ENCODE data around the gene PNMA8A. TPM values are rescaled to one million over a fixed set of nuclear protein-coding genes. Genes with fewer than 3 reads are reported as not detected.
"Not testable (repeated sequence)": the region's sequence is repeated elsewhere in the genome, so short reads cannot be mapped to it uniquely, and the experiment has no call there.

Gene PNMA8A
- polyA plus RNA-seq, 3 donors, result 52.7 to 72.2 (median 57.2) TPM

DNA sequence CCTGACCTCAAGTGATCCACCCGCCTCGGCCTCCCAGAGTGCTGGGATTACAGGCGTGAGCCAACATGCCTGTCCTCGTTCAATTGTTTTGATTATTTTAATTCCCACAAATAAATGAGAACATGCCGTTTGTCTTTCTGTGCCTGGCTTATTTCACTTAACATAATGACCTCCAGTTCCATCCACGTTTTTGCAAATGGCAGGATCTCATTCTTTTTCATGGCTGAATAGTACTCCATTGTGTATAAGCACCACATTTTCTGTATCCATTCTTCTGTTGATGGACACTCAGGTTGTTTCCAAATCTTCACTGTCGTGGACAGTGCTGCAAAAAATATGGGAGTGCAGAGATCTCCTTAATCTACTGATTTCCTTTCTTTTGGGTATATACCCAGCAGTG, 37.9 kb downstream of the PNMA8A start:
- not testable (repeated sequence) for DNase-seq (ENCODE audit: low read depth in 3 of 3, low spot score in 2 of 3)

DNA sequence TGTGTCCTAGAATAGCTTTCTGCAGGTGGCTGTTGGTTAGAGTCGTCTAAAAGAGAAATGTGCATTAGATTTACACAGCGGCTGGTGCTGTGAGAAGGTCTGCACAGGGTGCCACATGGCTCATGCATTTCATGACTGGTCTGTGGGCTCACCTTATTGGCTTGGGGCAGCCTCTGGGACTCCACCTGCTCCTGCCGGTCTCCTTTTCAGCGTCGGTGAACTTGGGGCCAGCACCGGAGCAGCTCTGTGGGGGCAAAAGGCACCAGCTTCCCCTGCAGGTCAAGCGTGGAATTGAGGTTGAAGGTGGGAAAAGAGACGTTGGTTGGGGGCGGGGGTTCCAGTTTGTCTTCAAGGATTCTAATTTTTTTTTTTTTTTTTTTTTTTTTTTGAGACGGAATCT, 39.5 kb downstream of the PNMA8A start:
- DNase-seq (ENCODE audit: low read depth in 3 of 3, low spot score in 2 of 3), result no peak

DNA sequence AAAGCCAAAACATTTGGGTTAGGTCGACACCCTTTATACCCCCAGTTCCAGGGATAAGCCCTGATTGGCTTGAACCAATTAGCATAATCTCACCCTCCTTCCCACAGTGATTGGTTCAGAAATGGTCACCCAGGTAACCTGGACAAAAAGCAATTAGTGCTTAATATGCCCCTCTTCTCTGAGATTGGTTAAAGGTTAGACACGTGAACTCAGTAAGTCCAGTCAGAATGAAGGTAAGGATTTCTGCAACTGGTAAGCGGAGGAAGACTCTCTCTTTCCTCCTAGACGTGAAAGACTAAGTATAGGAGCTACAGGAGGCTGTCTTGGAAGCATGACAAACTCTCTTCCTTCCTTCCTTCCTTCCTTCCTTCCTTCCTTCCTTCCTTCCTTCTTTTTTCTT, 41.4 kb downstream of the PNMA8A start:
- DNase-seq (ENCODE audit: low read depth in 3 of 3, low spot score in 2 of 3), result no peak

DNA sequence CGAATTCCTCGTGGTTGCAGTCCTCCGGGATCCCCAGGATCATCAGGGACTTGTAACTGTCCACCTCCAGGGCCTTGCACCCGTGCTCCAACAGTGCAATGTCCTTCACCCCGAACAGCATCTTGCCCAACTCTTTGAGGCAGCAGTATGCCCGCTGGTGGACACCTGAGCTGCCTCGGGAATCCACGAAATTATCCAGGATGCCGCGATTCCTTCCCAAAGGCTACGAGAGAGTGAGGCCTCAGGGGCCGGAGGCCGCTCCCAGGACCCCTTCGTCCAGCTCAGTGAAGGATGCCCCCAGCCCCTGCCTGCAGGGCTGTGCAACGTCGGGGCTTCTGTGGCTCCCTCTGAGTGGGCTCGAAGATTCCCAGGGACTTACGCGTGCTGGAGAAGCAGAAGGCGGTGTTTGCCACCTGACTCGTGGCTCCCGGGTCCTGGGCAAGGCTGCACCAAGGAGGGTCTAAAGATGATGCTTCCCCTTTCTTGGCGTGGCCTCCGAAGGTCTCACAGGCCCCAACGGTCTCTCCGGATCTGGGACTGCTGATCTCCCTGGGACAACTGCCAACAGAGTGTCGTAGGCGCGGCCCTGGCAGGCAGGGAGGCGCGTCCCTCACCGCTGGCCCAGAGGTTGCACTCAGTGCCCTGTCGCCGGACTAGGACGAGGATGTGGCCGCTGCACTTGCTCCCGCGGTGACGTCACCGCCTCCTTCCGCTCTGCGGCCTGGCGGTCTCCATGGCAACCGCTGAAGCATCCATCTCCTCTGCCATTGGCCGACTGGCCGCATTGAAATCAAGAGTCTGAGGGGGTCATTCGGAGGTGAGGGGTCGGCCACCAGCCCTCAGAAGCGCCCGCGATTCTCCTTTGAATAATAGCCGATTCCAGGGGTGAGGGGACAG, 42.9 kb downstream of the PNMA8A start, which contains the start of gene PNMA8C:
Gene PNMA8C (minus strand): TSS at position 698 of the 897 bp plus-strand sequence. CDS start 577 bp downstream, at position 121.
- peak in 1 of 3 donors; percentile 43 for DNase-seq (ENCODE audit: low read depth in 3 of 3, low spot score in 2 of 3)

DNA sequence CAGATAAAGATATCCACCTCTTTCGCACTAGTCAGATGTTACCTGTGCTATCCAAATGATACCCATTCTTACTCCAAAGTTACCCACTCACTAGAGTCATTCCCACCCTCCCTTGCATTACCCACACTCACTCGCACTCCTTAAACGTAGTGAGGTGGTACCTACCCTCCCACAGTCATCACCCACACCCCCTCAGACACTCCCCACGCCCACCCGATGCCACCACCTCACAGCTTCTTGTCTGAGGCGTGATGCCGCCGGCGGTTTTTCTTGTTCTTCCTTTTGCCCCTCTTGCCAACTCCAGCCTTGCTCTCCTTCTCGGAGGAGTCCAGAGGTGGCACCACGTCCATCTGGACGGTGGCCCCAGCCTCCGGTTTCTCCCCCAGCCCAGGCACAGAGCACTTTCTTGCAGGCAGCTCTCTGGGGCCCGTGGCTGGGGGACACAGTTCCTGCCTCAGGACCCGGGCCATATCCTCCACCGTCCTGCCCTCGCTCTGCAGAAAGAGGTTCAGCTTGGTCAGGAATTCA, 43.8 kb downstream of the PNMA8A start:
- DNase-seq (ENCODE audit: low read depth in 3 of 3, low spot score in 2 of 3), result no peak

DNA sequence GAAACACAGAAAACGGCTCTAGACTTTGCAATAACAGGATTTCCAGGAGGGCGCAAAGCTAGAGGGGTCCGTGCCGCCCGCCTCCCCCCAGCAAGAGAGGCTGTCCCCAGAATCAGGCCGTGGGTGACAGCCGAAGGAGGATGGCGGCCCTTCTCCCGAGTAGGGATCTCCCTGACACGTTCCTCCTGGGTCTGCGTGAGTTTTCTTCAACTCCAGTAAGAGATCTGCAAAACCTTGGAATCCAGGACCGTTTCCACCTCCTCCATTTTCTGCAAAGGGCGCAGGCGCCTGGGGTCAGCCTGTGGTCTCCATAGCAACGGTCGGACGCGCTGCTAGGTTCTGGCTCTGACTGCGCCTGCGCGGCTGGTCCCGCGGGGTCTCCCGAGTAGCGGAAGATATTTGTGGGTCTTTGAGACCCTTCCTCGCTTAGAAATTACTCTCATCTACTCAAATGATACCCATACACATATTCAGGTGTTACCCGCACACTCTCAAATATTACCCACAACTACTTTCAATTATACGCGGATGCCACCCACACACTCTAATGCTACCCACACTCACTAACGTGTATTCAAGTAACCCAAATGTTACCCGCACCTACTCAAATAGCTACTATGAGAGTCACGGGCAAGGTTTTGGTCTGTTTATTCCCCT, 44.7 kb downstream of the PNMA8A start:
- no peak for DNase-seq (ENCODE audit: low read depth in 3 of 3, low spot score in 2 of 3)

DNA sequence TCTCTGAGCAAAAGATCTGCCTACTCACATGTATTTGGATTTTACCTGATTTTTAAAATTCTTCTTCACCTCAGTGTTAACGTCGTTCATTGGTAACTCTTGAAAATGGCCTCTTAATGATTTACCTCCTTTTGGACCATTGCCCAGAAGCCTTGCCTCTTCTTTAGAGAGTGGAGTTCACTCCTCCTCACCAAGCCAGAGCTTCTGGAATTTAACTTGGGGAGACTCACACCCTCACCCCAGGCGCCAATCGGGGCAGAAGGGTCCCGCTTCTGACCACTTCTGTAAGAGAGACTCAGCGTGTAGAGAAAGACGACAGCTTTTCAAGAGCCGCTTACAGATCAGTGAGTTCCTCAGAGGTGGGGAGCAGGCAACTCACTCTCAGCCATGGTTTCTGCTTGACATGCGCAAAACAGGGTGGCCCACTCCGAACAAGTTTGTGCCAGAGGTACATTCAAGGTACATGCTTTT, 45.3 kb downstream of the PNMA8A start:
- DNase-seq (ENCODE audit: low read depth in 3 of 3, low spot score in 2 of 3), result no peak

DNA sequence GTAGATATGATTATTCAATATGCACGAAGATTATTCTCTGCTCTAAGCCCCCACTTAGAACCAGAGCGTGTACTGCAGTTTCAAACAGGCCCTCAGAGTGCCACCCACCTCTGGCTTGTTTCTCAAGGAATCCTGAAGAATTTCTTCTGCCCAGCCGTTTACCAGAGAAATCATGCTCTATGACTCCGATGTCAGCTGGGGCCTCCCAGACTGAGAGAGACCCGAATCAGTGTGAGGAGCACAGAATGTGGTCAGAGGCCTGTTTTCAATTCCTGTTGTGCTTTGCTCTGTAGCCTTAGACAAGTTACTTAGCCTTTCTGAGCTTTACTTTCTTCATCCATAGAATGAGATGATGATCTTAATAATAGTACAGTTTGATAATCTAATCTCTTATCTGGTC, 48.2 kb downstream of the PNMA8A start:
- no peak for DNase-seq (ENCODE audit: low read depth in 3 of 3, low spot score in 2 of 3)

DNA sequence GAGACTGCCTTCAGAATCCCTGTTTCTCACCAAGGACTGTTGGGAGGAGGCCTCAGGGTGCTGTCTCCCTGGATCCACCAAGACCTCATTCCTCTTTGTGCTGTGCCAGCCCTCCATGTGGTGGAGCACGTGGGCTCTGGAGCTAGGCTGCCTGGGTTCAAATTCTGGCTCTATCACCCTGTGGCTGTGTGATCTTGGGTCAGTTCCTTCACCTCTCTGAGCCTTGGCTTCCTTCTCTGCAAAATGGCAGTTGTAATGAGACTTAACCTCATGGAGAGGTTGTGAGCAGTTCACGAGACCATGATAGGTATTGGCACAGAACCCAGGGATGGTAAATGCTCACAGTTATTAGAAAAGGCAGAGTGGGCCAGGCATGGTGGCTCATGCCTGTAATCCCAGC, 49.0 kb downstream of the PNMA8A start:
- DNase-seq (ENCODE audit: low read depth in 3 of 3, low spot score in 2 of 3), result no peak

DNA sequence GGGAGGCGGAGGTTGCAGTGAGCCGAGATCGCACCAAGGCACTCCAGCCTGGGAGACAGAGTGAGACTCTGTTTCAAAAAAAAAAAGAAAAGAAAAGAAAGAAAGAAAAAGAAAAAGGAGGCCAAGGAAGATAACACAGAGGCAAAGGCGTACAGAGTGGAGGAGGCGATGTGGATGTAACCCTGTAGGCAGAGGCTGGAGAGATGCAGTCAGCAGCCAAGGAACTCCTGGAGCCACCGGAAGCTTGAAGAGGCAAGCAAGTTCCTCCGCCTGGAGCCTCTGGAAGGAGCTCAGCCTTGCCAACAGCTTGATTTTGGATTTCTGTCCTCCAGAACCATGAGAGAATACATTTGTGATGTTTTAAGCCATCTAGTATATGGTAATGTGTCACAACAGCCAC, 51.3 kb downstream of the PNMA8A start:
- DNase-seq (ENCODE audit: low read depth in 3 of 3, low spot score in 2 of 3), result no peak

Other genes with a start within 250 kb of the PNMA8A start
- not detected for gene IGFL1, start 241.8 kb downstream of the PNMA8A start, polyA plus RNA-seq (ENCODE audit: insufficient read length in 3 of 3)
- 10 to 100 TPM; 21.7 to 28.3 (median 23.8) TPM for gene HIF3A, start 174.5 kb downstream of the PNMA8A start, polyA plus RNA-seq (ENCODE audit: insufficient read length in 3 of 3)
- gene PPP5C, start 124.5 kb downstream of the PNMA8A start, polyA plus RNA-seq (ENCODE audit: insufficient read length in 3 of 3), result 100 to 1,000 TPM in 2 of 3 donors, 10 to 100 TPM in 1; 96.1 to 106 (median 106) TPM
- gene CCDC8, start 58.0 kb downstream of the PNMA8A start, polyA plus RNA-seq (ENCODE audit: insufficient read length in 3 of 3), result 10 to 100 TPM; 48.5 to 53.8 (median 52.8) TPM
- under 1 TPM; 0.56 to 0.64 (median 0.60) TPM for gene PNMA8C, start 42.6 kb downstream of the PNMA8A start, polyA plus RNA-seq (ENCODE audit: insufficient read length in 3 of 3)
- gene PNMA8B, start 24.3 kb upstream of the PNMA8A start, polyA plus RNA-seq (ENCODE audit: insufficient read length in 3 of 3), result 1 to 10 TPM; 3.8 to 4.2 (median 3.9) TPM
- gene CALM3, start 129.8 kb upstream of the PNMA8A start, polyA plus RNA-seq (ENCODE audit: insufficient read length in 3 of 3), result 100 to 1,000 TPM; 500 to 524 (median 504) TPM
- gene PTGIR, start 153.5 kb upstream of the PNMA8A start, polyA plus RNA-seq (ENCODE audit: insufficient read length in 3 of 3), result 1 to 10 TPM; 1.6 to 1.8 (median 1.7) TPM
- gene GNG8, start 164.6 kb upstream of the PNMA8A start, polyA plus RNA-seq (ENCODE audit: insufficient read length in 3 of 3), result 1 to 10 TPM in 2 of 3 donors, not detected in 1; 1.6 to 1.7 TPM
- 10 to 100 TPM; 23.4 to 26.3 (median 25.5) TPM for gene DACT3, start 189.6 kb upstream of the PNMA8A start, polyA plus RNA-seq (ENCODE audit: insufficient read length in 3 of 3)
- 10 to 100 TPM; 30.4 to 34.1 (median 33.7) TPM for gene PRKD2, start 245.6 kb upstream of the PNMA8A start, polyA plus RNA-seq (ENCODE audit: insufficient read length in 3 of 3)

All from right renal cortex interstitium (tissue), 3 donors.